HG03558 (cell line): ENCODE data around the gene TSC22D3.
"Not testable (repeated sequence)": the region's sequence is repeated elsewhere in the genome, so short reads cannot be mapped to it uniquely, and the experiment has no call there.

Source experiments
- ATAC-seq: cut with Tn5 transposase; IDR thresholded peaks from one replicate; pipeline ENCODE4 v1.9.1; 2021; ENCODE audit warnings: moderate number of reproducible peaks; ENCODE audit not compliant: unreplicated experiment; ENCODE audit errors: extremely low read depth

TSC22D3 gene

GRCh38 chrX:107775734-107776511 is at the start of gene TSC22D3:
Gene TSC22D3, minus strand, starts transcription at chrX:107775787. Its CDS starts 368 bp downstream, at chrX:107775419.
- ATAC-seq = peak; percentile 51

- ATAC-seq = no peak
These were observed 47.9 kb upstream of the TSC22D3 start for GRCh38 chrX:107823456-107823855.

GRCh38 chrX:107823042-107823441 is 47.5 kb upstream of the TSC22D3 start:
- no peak for ATAC-seq

- no peak for ATAC-seq
These were observed 43.4 kb upstream of the TSC22D3 start for GRCh38 chrX:107818900-107819521.

GRCh38 chrX:107810053-107810452 is 34.5 kb upstream of the TSC22D3 start:
- ATAC-seq = not testable (repeated sequence)

- ATAC-seq = no peak
These were observed 29.6 kb upstream of the TSC22D3 start for GRCh38 chrX:107805179-107805578.

- ATAC-seq = no peak
These were observed 28.8 kb upstream of the TSC22D3 start for GRCh38 chrX:107804427-107804826.

GRCh38 chrX:107787827-107788226 is 12.2 kb upstream of the TSC22D3 start:
- ATAC-seq = no peak

GRCh38 chrX:107780525-107780924 is 4.9 kb upstream of the TSC22D3 start:
- no peak for ATAC-seq

GRCh38 chrX:107777536-107777832 is 1.9 kb upstream of the TSC22D3 start, which contains the start of gene NCBP2L:
Gene NCBP2L, plus strand, starts transcription at chrX:107777733. Its CDS starts 16,488 bp downstream, at chrX:107794221.
- no peak for ATAC-seq

GRCh38 chrX:107776649-107777535 is 1.3 kb upstream of the TSC22D3 start:
- peak; percentile 43 for ATAC-seq

- ATAC-seq = peak; percentile 17
These were observed 420 bp downstream of the TSC22D3 start for GRCh38 chrX:107775000-107775733.

GRCh38 chrX:107773906-107774435 is 1.6 kb downstream of the TSC22D3 start:
- ATAC-seq = no peak

GRCh38 chrX:107773206-107773605 is 2.4 kb downstream of the TSC22D3 start:
- ATAC-seq = no peak

- no peak for ATAC-seq
These were observed 5.8 kb downstream of the TSC22D3 start for GRCh38 chrX:107769581-107770317.

GRCh38 chrX:107768051-107768450 is 7.5 kb downstream of the TSC22D3 start:
- ATAC-seq = no peak

GRCh38 chrX:107766470-107767150 is 9.0 kb downstream of the TSC22D3 start:
- no peak for ATAC-seq

GRCh38 chrX:107764845-107765608 is 10.6 kb downstream of the TSC22D3 start:
- ATAC-seq = no peak
